ENCODE data around the gene PPOX.

DNA sequence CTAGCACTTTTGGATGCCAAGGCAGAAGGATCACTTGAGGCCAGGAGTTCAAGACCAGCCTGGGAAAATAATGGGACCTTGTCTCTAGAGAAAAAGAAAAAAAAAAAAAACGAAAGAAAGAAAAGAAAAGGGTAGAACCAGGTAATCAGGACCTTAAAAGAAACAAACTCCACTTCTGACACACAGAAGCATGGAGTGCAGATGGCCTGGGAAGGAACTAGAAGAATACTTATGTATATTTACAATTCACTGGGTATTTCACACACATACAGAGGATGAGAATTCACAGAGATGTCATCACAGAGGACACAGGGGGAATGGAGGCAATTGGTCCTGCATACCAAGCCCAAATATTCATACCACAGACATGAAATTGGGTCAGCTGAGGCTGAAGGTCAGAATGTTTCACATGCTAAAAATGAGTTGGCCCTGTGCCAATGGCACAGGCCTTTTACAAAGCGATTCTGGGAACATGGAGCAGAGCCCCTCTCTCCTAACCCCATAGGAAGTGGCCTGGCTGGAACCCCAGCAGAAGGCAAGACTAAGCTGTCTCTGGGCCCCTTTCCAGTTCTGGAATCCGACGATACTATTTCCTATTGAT lies 6.7 kb downstream of the PPOX start:
- TF ChIP-seq, protein P1, sequence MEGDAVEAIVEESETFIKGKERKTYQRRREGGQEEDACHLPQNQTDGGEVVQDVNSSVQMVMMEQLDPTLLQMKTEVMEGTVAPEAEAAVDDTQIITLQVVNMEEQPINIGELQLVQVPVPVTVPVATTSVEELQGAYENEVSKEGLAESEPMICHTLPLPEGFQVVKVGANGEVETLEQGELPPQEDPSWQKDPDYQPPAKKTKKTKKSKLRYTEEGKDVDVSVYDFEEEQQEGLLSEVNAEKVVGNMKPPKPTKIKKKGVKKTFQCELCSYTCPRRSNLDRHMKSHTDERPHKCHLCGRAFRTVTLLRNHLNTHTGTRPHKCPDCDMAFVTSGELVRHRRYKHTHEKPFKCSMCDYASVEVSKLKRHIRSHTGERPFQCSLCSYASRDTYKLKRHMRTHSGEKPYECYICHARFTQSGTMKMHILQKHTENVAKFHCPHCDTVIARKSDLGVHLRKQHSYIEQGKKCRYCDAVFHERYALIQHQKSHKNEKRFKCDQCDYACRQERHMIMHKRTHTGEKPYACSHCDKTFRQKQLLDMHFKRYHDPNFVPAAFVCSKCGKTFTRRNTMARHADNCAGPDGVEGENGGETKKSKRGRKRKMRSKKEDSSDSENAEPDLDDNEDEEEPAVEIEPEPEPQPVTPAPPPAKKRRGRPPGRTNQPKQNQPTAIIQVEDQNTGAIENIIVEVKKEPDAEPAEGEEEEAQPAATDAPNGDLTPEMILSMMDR (IDR thresholded peaks at IDR 0.05; ENCODE audit: insufficient read depth, low read length): no peak
- TF ChIP-seq POLR2AphosphoS5 (IDR thresholded peaks at IDR 0.05; ENCODE audit: low read depth) (no peak), GABPA (IDR thresholded peaks at IDR 0.05; ENCODE audit: low read depth) (no peak)
- TF ChIP-seq, protein P2, sequence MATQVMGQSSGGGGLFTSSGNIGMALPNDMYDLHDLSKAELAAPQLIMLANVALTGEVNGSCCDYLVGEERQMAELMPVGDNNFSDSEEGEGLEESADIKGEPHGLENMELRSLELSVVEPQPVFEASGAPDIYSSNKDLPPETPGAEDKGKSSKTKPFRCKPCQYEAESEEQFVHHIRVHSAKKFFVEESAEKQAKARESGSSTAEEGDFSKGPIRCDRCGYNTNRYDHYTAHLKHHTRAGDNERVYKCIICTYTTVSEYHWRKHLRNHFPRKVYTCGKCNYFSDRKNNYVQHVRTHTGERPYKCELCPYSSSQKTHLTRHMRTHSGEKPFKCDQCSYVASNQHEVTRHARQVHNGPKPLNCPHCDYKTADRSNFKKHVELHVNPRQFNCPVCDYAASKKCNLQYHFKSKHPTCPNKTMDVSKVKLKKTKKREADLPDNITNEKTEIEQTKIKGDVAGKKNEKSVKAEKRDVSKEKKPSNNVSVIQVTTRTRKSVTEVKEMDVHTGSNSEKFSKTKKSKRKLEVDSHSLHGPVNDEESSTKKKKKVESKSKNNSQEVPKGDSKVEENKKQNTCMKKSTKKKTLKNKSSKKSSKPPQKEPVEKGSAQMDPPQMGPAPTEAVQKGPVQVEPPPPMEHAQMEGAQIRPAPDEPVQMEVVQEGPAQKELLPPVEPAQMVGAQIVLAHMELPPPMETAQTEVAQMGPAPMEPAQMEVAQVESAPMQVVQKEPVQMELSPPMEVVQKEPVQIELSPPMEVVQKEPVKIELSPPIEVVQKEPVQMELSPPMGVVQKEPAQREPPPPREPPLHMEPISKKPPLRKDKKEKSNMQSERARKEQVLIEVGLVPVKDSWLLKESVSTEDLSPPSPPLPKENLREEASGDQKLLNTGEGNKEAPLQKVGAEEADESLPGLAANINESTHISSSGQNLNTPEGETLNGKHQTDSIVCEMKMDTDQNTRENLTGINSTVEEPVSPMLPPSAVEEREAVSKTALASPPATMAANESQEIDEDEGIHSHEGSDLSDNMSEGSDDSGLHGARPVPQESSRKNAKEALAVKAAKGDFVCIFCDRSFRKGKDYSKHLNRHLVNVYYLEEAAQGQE (IDR thresholded peaks at IDR 0.05; ENCODE audit: insufficient replicate concordance, low read depth): no peak
